Suprapubic skin (tissue), 4 donors: ENCODE measurements around the gene DST.

Source experiments
- EP300 ChIP-seq: sonication (generic); formaldehyde crosslinking; IDR thresholded peaks from one replicate; pipeline ENCODE4 v1.6.1; 2017; ENCODE audit warnings: antibody characterized with exemption
- POLR2A ChIP-seq, 2 donors: fragments of 450-650 bp; IDR thresholded peaks; one replicate each; pipeline ENCODE4 v1.6.1; 2017; ENCODE audit warnings: antibody characterized with exemption in 2 of 2, mild to moderate bottlenecking in 2 of 2, moderate library complexity in 2 of 2
- POLR2AphosphoS5 ChIP-seq, 3 donors: sonication (generic); formaldehyde crosslinking; IDR thresholded peaks; one replicate each; pipeline ENCODE4 v1.6.1; 2017; ENCODE audit warnings: antibody characterized with exemption in 3 of 3
- TF ChIP-seq, protein P1 (sequence below), 2 donors: fragments of 200-600 bp in 1 of 2; fragments of 450-650 bp in 1 of 2; sonication (generic) in 1 of 2; IDR thresholded peaks; one replicate each; pipeline ENCODE4 v1.5.1; 2016 to 2019; ENCODE audit warnings: antibody characterized with exemption in 2 of 2, mild to moderate bottlenecking in 1 of 2, moderate library complexity in 1 of 2

DNA sequence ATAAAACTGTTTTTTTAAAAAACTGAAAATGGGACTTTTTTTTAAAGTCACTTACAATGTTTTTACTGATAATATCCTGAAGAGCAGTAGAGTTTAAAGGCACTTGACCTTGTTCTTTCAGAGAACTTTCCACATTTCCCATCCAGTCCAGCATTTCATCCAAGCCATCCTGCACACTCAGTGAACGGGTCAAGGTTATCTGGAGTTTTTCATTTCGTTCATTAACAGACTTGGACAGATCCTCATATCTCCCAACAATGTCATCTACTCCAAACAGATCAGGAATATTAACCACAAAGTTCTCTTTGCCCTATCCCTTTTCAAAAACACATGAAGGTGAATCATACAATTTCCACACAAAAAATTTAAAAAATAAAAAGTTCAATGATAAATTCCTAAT is 69.1 kb downstream of the DST start:
- TF ChIP-seq, protein P1, sequence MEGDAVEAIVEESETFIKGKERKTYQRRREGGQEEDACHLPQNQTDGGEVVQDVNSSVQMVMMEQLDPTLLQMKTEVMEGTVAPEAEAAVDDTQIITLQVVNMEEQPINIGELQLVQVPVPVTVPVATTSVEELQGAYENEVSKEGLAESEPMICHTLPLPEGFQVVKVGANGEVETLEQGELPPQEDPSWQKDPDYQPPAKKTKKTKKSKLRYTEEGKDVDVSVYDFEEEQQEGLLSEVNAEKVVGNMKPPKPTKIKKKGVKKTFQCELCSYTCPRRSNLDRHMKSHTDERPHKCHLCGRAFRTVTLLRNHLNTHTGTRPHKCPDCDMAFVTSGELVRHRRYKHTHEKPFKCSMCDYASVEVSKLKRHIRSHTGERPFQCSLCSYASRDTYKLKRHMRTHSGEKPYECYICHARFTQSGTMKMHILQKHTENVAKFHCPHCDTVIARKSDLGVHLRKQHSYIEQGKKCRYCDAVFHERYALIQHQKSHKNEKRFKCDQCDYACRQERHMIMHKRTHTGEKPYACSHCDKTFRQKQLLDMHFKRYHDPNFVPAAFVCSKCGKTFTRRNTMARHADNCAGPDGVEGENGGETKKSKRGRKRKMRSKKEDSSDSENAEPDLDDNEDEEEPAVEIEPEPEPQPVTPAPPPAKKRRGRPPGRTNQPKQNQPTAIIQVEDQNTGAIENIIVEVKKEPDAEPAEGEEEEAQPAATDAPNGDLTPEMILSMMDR (IDR thresholded peaks at IDR 0.05), result no peak
- no peak for TF ChIP-seq POLR2A (IDR thresholded peaks at IDR 0.05)
- no peak for TF ChIP-seq POLR2AphosphoS5 (IDR thresholded peaks at IDR 0.05)
- TF ChIP-seq EP300, result no peak
